HUES48 (cell line): ENCODE measurements around the gene HYCC2.
A peak's percentile ranks its signal among the peaks of the same experiment; 100 is the strongest.
"Not testable (repeated sequence)": the region's sequence is repeated elsewhere in the genome, so short reads cannot be mapped to it uniquely, and the experiment has no call there.

Source experiments
- H3K27ac ChIP-seq: one replicate; pipeline ENCODE4 v1.7.0; 2013; ENCODE audit warnings: low read depth, low read length, inconsistent platforms
- H3K27me3 ChIP-seq: 2 replicates; pipeline ENCODE4 v1.6.1; 2013; ENCODE audit warnings: mild to moderate bottlenecking, low read length; ENCODE audit not compliant: control insufficient read depth, insufficient read depth
- H3K36me3 ChIP-seq: 2 replicates; pipeline ENCODE4 v1.6.1; 2013; ENCODE audit warnings: low read length; ENCODE audit not compliant: control insufficient read depth, insufficient read depth
- H3K4me1 ChIP-seq: 2 replicates; pipeline ENCODE4 v1.6.1; 2013; ENCODE audit warnings: mild to moderate bottlenecking, low read length; ENCODE audit not compliant: control insufficient read depth, insufficient read depth
- H3K4me3 ChIP-seq: 2 replicates; pipeline ENCODE4 v1.5.1; 2013; ENCODE audit warnings: mild to moderate bottlenecking, low read depth, low read length
- H3K9ac ChIP-seq: 2 replicates; pipeline ENCODE4 v1.6.1; 2013; ENCODE audit warnings: mild to moderate bottlenecking, low read depth, low read length, moderate library complexity
- H3K9me3 ChIP-seq: 2 replicates; pipeline ENCODE4 v1.6.1; 2013; ENCODE audit warnings: low read length; ENCODE audit not compliant: control insufficient read depth, insufficient read depth

The HYCC2 gene

DNA sequence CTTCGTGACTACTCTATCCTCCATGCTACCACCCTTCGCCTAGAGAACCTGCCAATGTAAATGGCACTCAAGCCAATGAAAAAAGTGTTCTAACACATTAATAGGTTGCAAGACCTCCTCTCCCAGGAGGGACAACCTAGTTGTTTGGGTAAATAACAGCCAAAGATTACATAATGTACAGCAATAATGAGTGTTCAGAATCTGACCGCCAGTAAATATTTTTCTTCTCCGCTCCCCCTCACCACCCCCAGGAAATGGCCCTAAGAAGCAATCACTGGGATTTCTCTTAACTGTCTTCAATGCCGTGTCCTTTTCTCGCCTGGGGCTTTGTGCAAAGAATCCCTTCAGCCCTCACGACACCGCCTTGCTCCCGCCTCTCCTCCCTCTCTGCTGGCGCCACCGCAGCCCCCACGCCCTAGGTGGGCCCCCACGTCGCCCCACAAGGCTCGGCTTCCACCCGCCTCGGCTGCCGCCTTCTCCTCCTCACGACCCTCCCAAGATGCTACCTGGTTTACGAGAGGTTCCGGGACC lies 458 bp downstream of the HYCC2 start:
- no peaks in the 10 kb centered on the region for H3K36me3 ChIP-seq
- H3K9ac ChIP-seq, result no peak overlapping the region
- no peaks in the 10 kb centered on the region for H3K9me3 ChIP-seq
- no peaks in the 10 kb centered on the region for H3K27me3 ChIP-seq
- H3K27ac ChIP-seq, result peak overlapping the region; percentile 87
- peak overlapping the region; percentile 96 for H3K4me3 ChIP-seq
- H3K4me1 ChIP-seq, result no peaks in the 10 kb centered on the region; the same call in 1 of the 2 replicates

DNA sequence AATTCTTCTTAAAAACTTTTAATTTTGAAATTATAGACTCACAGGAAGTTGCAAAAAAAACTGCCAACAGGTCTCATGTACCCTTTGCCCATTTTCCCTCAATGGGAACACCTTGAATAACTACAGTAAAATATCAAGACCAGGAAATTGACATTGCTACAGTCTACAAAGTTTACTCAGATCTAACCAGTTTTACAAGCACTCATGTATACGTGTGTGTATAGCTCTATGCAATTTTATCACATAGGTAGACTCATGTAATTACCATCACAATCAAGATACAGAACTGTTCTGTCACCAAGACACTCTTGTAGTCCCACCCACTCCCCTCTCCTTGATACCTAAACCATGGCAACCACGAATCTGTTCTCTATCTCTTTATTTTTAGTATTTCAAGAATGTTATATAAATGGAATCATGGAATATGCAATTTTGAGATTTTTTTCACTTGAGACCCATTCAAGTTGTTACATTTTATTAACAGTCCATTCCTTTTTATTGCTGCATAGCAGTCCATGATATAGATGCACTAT lies 6.6 kb downstream of the HYCC2 start:
- no peaks in the 10 kb centered on the region; the same call in 1 of the 2 replicates for H3K4me1 ChIP-seq

DNA sequence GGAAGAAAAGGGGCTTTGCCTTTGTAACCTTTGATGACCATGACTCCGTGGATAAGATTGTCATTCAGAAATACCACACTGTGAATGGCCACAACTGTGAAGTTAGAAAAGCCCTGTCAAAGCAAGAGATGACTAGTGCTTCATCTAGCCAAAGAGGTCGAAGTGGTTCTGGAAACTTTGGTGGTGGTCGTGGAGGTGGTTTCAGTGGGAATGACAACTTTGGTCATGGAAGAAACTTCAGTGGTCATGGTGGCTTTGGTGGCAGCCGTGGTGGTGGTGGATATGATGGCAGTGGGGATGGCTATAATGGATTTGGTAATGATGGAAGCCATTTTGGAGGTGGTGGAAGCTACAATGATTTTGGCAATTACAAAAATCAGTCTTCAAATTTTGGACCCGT lies 8.0 kb downstream of the HYCC2 start:
- H3K4me1 ChIP-seq, H3K9ac ChIP-seq, H3K27ac ChIP-seq, H3K27me3 ChIP-seq, H3K9me3 ChIP-seq, H3K36me3 ChIP-seq, H3K4me3 ChIP-seq: not testable (repeated sequence)

More for the DNA sequence above, 6.6 kb downstream of the HYCC2 start:
- no peaks in the 10 kb centered on the region for H3K9me3 ChIP-seq
- H3K9ac ChIP-seq, result no peak overlapping the region
- no peaks in the 10 kb centered on the region for H3K27me3 ChIP-seq
- no peak overlapping the region for H3K4me3 ChIP-seq
- no peaks in the 10 kb centered on the region for H3K36me3 ChIP-seq
- no peak overlapping the region for H3K27ac ChIP-seq

DNA sequence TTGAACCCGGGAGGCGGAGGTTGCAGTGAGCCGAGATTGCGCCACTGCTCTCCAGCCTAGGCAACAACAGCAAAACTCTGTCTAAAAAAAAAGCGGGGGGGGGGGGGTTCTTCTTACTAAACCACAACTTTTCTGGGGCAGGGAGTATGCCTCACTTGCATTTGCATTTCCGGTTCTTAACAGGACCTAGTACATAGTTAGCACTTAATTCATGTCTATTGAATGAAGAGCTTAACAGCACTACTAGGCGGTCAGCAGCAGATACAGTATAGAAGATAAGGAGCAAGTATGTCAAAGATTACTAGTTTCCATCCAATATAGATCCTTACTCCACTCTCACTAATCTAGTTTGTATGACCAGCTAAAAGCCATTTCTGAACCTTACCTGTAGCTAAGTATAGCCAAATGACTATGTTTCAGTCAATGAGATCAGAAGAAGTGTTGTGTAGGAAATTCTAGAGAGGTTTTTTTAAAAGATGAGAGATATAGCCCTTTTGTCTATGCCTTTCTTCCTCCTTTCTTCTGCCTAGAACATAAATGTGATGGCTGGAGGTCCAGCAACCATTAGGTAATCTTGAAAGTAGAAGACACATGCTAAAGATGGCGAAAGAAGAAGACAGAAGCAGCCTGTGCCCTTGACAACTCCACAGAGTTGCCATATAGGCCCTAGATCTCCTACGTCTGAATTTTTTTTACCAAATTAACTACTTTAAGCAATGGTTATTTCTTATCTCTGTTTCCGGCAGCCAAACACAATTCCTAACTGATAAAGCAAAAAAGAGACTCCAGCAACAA lies 11.3 kb downstream of the HYCC2 start:
- H3K9ac ChIP-seq, result no peak overlapping the region
- H3K4me3 ChIP-seq, result no peak overlapping the region
- no peaks in the 10 kb centered on the region for H3K36me3 ChIP-seq
- no peaks in the 10 kb centered on the region for H3K9me3 ChIP-seq
- no peaks in the 10 kb centered on the region for H3K27me3 ChIP-seq
- H3K4me1 ChIP-seq, result no peaks in the 10 kb centered on the region
- no peak overlapping the region for H3K27ac ChIP-seq

DNA sequence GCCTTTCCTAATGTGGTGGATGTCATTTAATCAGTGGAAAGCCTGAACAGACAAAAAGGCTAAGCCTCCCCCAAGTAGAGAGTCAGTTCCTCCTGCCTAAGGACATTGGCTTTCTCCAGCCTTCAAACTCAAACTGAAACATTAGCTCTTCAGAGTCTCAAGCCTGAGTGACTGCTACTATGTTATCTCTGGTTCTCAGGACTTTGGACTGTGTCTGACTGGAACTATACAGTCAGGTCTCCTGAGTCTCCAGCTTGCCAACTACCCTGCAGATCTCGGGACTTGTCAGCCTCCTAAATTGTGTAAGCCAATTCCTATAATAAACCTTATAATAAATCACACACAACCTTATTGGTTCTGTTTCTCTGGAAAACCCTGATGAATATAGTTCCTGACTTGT lies 12.6 kb downstream of the HYCC2 start:
- Histone ChIP-seq H3K4me3 (no peak overlapping the region), H3K36me3 (no peaks in the 10 kb centered on the region), H3K4me1 (no peaks in the 10 kb centered on the region), H3K9ac (no peak overlapping the region), H3K9me3 (no peaks in the 10 kb centered on the region), H3K27ac (no peak overlapping the region), H3K27me3 (no peaks in the 10 kb centered on the region)

DNA sequence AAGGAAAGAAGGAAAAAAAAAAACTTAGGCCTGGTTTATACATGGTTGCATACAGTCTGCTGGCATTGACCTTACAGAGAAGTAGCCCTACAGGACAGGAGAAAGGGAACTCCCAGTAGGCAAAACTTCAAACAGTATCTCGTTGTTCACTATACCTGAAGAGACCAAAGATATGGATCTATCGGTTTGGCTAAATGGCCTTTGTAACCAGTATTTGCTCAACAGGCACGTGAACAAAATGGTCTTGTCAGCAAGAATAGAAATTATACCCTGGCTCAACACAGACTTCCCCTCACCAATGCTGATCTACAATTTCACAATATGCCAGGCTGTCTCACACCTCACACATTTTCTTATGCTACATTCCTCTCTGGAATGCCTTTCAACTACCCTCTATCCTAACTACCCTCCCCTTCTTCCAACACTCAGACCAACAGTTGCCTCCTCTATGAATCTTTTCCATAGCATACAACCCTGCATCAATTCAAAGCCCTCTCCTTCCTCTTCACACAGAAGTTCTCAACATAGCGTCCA lies 13.7 kb downstream of the HYCC2 start:
- Histone ChIP-seq H3K4me1 (no peaks in the 10 kb centered on the region), H3K27me3 (no peaks in the 10 kb centered on the region), H3K27ac (no peak overlapping the region), H3K4me3 (no peak overlapping the region), H3K36me3 (no peaks in the 10 kb centered on the region), H3K9me3 (no peaks in the 10 kb centered on the region), H3K9ac (no peak overlapping the region)

DNA sequence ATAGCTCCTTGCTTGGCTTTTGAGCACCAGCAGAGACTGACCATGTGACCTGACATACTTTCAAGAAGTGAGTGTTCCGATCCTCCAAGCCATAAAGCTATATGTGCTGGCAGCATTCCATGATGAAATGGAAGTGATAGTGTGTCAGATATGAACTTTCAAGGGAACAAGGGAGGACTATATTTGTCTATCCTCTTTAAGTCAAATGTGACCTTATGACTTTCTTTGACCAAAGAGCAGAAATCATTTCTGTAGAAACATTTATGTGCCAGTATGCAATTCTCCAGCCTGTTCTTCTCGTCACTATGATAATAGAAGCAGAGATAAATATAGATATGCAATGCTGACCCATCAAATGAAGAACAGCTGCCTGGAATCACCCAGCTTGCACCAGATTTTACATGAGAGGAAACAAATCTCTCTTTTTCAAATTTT lies 14.4 kb downstream of the HYCC2 start:
- Histone ChIP-seq H3K9ac (no peak overlapping the region), H3K27me3 (no peaks in the 10 kb centered on the region), H3K36me3 (no peaks in the 10 kb centered on the region), H3K4me3 (no peak overlapping the region), H3K27ac (no peak overlapping the region), H3K4me1 (no peaks in the 10 kb centered on the region), H3K9me3 (no peaks in the 10 kb centered on the region)

DNA sequence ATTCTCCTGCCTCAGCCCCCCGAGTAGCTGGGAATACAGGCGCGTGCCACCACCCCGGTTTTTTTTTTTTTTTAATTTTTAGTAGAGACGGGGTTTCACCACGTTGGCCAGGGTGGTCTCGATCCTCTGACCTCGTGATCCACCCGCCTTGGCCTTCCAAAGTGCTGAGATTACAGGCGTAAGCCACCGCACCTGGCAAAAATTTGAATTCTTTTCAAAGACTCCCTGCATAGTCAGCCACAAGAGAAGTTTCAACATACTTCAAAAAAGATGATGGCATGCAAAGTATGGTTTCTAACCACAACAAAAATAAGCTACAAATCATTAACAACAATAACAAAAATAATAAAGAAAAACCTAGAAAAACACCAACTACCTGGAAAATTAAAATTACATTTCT lies 22.0 kb downstream of the HYCC2 start:
- H3K4me3 ChIP-seq, result no peak overlapping the region
- H3K36me3 ChIP-seq, result no peaks in the 10 kb centered on the region
- H3K9me3 ChIP-seq, result no peaks in the 10 kb centered on the region
- no peak overlapping the region for H3K27ac ChIP-seq
- no peak overlapping the region for H3K9ac ChIP-seq
- H3K4me1 ChIP-seq, result no peaks in the 10 kb centered on the region
- H3K27me3 ChIP-seq, result no peaks in the 10 kb centered on the region

DNA sequence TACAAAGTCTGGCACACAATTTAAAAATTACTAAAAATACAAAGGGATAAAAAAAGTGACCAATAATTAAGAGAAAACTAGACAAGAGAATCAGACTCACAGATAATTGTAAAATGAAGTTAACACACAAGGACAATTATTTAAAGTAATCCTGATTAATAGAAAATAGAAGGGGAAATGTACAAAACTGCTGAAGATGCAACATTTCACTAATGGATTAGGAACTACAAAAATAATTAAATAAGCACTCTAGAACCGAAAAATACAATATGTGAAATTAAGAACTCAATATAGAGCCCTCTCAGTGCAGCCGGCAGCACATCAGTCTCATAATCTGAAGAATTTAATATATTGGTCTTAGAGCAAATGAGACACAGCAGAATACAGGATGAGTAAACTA lies 24.6 kb downstream of the HYCC2 start:
- no peaks in the 10 kb centered on the region for H3K9me3 ChIP-seq
- H3K4me1 ChIP-seq, result no peaks in the 10 kb centered on the region
- H3K27ac ChIP-seq, result no peak overlapping the region
- no peaks in the 10 kb centered on the region for H3K27me3 ChIP-seq
- no peaks in the 10 kb centered on the region for H3K36me3 ChIP-seq
- H3K9ac ChIP-seq, result no peak overlapping the region
- no peak overlapping the region for H3K4me3 ChIP-seq

DNA sequence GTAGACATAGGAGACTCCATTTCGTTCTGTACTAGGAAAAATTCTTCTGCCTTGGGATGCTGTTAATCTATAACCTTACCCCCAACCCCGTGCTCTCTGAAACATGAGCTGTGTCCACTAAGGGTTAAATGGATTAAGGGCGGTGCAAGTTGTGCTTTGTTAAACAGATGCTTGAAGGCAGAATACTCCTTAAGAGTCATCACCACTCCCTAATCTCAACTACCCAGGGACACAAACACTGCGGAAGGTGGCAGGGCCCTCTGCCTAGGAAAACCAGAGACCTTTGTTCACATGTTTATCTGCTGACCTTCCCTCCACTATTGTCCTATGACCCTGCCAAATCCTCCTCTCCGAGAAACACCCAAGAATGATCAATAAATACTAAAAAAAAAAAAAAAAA lies 28.4 kb downstream of the HYCC2 start:
- H3K4me1 ChIP-seq, H3K27ac ChIP-seq, H3K36me3 ChIP-seq, H3K27me3 ChIP-seq, H3K9me3 ChIP-seq, H3K9ac ChIP-seq, H3K4me3 ChIP-seq: not testable (repeated sequence)

DNA sequence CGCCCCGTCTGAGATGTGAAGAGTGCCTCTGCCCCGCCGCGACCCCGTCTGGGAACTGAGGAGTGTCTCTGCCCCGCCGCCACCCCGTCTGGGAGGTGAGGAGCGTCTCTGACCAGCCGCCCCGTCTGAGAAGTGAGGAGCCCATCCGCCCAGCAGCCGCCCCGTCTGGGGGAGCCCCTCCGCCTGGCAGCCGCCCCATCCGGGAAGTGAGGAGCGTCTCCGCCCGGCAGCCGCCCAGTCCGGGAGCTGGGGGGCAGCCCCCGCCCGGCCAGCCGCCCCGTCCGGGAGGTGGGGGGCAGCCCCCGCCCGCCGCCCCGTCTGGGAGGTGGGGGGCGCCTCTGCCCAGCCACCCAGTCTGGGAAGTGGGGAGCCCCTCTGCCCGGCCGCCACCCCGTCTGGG lies 29.0 kb downstream of the HYCC2 start:
- not testable (repeated sequence) for H3K4me1 ChIP-seq, H3K27me3 ChIP-seq, H3K4me3 ChIP-seq, H3K9ac ChIP-seq, H3K9me3 ChIP-seq, H3K27ac ChIP-seq, H3K36me3 ChIP-seq
